ENCODE measurements around the gene SELENBP1.

DNA sequence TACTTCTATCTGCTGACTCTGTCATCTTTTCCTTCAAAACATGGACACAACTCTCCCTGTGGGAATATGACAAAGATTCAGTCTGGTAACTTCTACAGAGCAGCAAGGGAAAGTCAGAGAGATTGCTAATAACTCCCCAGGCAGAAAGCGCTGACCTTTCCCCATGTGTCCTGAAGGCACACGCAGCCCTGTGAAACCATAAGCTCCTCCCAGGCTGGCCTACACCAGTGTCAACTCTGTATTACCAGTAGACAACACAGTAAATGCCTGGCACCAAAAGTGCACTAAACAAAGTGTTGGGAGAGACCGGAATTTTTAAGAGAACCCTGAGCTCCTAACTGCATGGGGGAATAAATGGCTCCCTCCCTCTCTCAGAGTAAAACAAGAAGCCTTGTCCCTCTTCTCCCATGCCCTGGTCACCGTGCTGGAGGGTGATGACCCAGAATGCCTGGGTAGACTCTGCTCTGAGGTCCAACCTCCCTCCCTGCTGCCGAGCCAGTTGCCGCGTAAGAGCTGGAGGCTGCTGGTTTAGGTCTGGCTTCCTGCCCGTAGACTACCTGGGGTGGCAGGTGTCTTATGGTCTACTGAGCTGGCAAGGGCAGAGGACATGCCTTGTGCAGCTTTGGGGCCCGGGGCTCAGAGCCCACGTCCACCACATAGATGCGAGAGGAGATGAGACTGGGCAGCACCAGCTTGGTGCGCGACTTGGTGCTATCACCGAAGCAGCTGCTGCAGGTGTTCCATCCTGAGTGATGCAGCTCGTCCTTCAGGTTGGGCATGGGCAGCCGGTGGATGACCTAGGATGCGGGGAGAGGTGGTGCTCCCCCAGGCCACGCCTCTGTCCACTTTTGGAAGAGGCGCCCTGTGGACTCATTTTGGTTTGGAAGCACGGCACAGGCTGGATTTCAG is 3.9 kb downstream of the SELENBP1 start:
- TF ChIP-seq SP1 (IDR thresholded peaks at IDR 0.05) (no peak), ELF4 (IDR thresholded peaks at IDR 0.05) (no peak), ZNF384 (IDR thresholded peaks at IDR 0.05) (no peak), FOXK2 (IDR thresholded peaks at IDR 0.05) (no peak), CTBP1 (IDR thresholded peaks at IDR 0.05; ENCODE audit: borderline replicate concordance) (no peak), FOXA1 (IDR thresholded peaks at IDR 0.05) (no peak), FOXM1 (IDR thresholded peaks at IDR 0.05; ENCODE audit: borderline replicate concordance) (no peak), LEF1 (IDR thresholded peaks at IDR 0.05; ENCODE audit: borderline replicate concordance) (no peak), BHLHE40 (IDR thresholded peaks at IDR 0.05; ENCODE audit: borderline replicate concordance) (no peak), ARNT (IDR thresholded peaks at IDR 0.05) (no peak), TARDBP (IDR thresholded peaks at IDR 0.05) (no peak), HDGF (IDR thresholded peaks at IDR 0.05; ENCODE audit: borderline replicate concordance) (no peak)
- TF ChIP-seq, protein P1, sequence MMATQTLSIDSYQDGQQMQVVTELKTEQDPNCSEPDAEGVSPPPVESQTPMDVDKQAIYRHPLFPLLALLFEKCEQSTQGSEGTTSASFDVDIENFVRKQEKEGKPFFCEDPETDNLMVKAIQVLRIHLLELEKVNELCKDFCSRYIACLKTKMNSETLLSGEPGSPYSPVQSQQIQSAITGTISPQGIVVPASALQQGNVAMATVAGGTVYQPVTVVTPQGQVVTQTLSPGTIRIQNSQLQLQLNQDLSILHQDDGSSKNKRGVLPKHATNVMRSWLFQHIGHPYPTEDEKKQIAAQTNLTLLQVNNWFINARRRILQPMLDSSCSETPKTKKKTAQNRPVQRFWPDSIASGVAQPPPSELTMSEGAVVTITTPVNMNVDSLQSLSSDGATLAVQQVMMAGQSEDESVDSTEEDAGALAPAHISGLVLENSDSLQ (IDR thresholded peaks at IDR 0.05): no peak

All from HEK293T (cell line).